GM23338 (cell line): ENCODE data around the gene CORT. TPM values are rescaled to one million over a fixed set of nuclear protein-coding genes. Genes with fewer than 3 reads are reported as not detected.

ENCODE experiments used
- ATAC-seq: fragments of 200-7000 bp; cut with Tn5 transposase; 3 replicates; pipeline ENCODE4 v1.9.1; 2020
- DNase-seq: peaks from one replicate; pipeline ENCODE4 v3.0.0-alpha.2; 2015; ENCODE audit warnings: low spot score
- H2AFZ ChIP-seq: fragments of 200-600 bp; sonication (generic); 2 replicates; pipeline ENCODE4 v1.8.0; 2016; ENCODE audit warnings: antibody characterized with exemption, mild to moderate bottlenecking, moderate library complexity
- H3F3A ChIP-seq: fragments of 200-600 bp; sonication (generic); replicated peaks from 2 replicates; pipeline ENCODE4 v1.8.0; 2017; ENCODE audit warnings: antibody characterized with exemption, mixed run types, low read depth
- H3K27ac ChIP-seq: fragments of 200-600 bp; sonication (generic); 2 replicates; pipeline ENCODE4 v1.6.1; 2016; ENCODE audit warnings: low read depth
- H3K27me3 ChIP-seq: fragments of 200-600 bp; sonication (generic); 2 replicates; pipeline ENCODE4 v1.8.0; 2016; ENCODE audit warnings: mild to moderate bottlenecking, mixed run types, moderate library complexity; ENCODE audit not compliant: insufficient read depth
- H3K36me3 ChIP-seq: fragments of 200-600 bp; sonication (generic); 2 replicates; pipeline ENCODE4 v1.8.0; 2016; ENCODE audit warnings: mild to moderate bottlenecking; ENCODE audit not compliant: insufficient read depth
- H3K4me1 ChIP-seq: fragments of 200-600 bp; sonication (generic); 2 replicates; pipeline ENCODE4 v1.8.0; 2016; ENCODE audit warnings: mild to moderate bottlenecking, moderate library complexity; ENCODE audit not compliant: insufficient read depth
- H3K4me2 ChIP-seq: fragments of 200-600 bp; sonication (generic); 2 replicates; pipeline ENCODE4 v1.7.1; 2017; ENCODE audit warnings: mixed run types
- H3K4me3 ChIP-seq: fragments of 200-600 bp; sonication (generic); 2 replicates; pipeline ENCODE4 v1.6.1; 2016; ENCODE audit warnings: mixed run types
- H3K79me2 ChIP-seq: fragments of 200-600 bp; sonication (generic); replicated peaks from 2 replicates; pipeline ENCODE4 v1.8.0; 2017; ENCODE audit warnings: mild to moderate bottlenecking; ENCODE audit not compliant: insufficient read depth
- H3K9me2 ChIP-seq: fragments of 200-600 bp; sonication (generic); 2 replicates; pipeline ENCODE4 v1.8.0; 2017; ENCODE audit not compliant: insufficient read depth
- H4K20me1 ChIP-seq: fragments of 200-600 bp; sonication (generic); replicated peaks from 2 replicates; pipeline ENCODE4 v1.8.0; 2017; ENCODE audit warnings: mild to moderate bottlenecking; ENCODE audit not compliant: insufficient read depth
- H3K27ac Mint-ChIP-seq: 2 replicates; pipeline ENCODE4 v1.8.0; 2020; ENCODE audit warnings: inconsistent platforms, mild to moderate bottlenecking, moderate library complexity, mixed read lengths
- H3K27me3 Mint-ChIP-seq: 3 replicates; pipeline ENCODE4 v1.8.0; 2022; ENCODE audit warnings: low read depth, mild to moderate bottlenecking, moderate library complexity, mixed read lengths, inconsistent platforms; ENCODE audit not compliant: insufficient read depth, poor library complexity
- H3K36me3 Mint-ChIP-seq: 3 replicates; pipeline ENCODE4 v1.8.0; 2021; ENCODE audit warnings: low read depth, mild to moderate bottlenecking, inconsistent platforms, moderate library complexity, mixed read lengths
- H3K4me1 Mint-ChIP-seq: 3 replicates; pipeline ENCODE4 v1.8.0; 2020; ENCODE audit warnings: mild to moderate bottlenecking, inconsistent platforms, mixed read lengths
- H3K4me3 Mint-ChIP-seq: 3 replicates; pipeline ENCODE4 v1.8.0; 2021; ENCODE audit warnings: moderate library complexity, mild to moderate bottlenecking, inconsistent platforms, mixed read lengths
- H3K9me3 Mint-ChIP-seq: 3 replicates; pipeline ENCODE4 v1.8.0; 2020; ENCODE audit warnings: moderate library complexity, mild to moderate bottlenecking, inconsistent platforms, mixed read lengths
- CREB1 ChIP-seq: fragments of 250-450 bp; sonication (Bioruptor Pico); IDR thresholded peaks from 2 replicates; pipeline ENCODE4 v1.5.0; 2020; ENCODE audit warnings: low read depth, mild to moderate bottlenecking, moderate library complexity
- CTCF ChIP-seq, 2 experiments: fragments of 200-600 bp in 1 of 2; sonication (generic) in 1 of 2; conservative IDR thresholded peaks; 2 replicates each; pipeline versions ENCODE4 v1.5.1 to v1.6.1; 2016 to 2017; ENCODE audit warnings: antibody characterized with exemption in 2 of 2, low read depth in 2 of 2, mild to moderate bottlenecking in 2 of 2, moderate library complexity in 1 of 2
- ETS1 ChIP-seq: IDR thresholded peaks from 2 replicates; pipeline ENCODE4 v1.6.1; 2016; ENCODE audit warnings: antibody characterized with exemption
- EZH2 ChIP-seq: fragments of 200-600 bp; sonication (generic); IDR thresholded peaks from one replicate; pipeline ENCODE4 v1.8.0; 2017; ENCODE audit warnings: antibody characterized with exemption, mild to moderate bottlenecking, low read depth; ENCODE audit not compliant: unreplicated experiment
- EZH2phosphoT487 ChIP-seq: fragments of 200-600 bp; sonication (generic); IDR thresholded peaks from one replicate; pipeline ENCODE4 v1.8.1; 2018; ENCODE audit warnings: antibody characterized with exemption; ENCODE audit not compliant: unreplicated experiment
- JUNB ChIP-seq: IDR thresholded peaks from one replicate; pipeline ENCODE4 v1.6.1; 2016; ENCODE audit warnings: antibody characterized with exemption; ENCODE audit not compliant: unreplicated experiment
- NANOG ChIP-seq: IDR thresholded peaks from 2 replicates; pipeline ENCODE4 v1.6.1; 2016; ENCODE audit warnings: antibody characterized with exemption, borderline replicate concordance
- POLR2AphosphoS5 ChIP-seq: IDR thresholded peaks from 2 replicates; pipeline ENCODE4 v1.6.1; 2016; ENCODE audit warnings: antibody characterized with exemption, low read depth
- REST ChIP-seq: IDR thresholded peaks from one replicate; pipeline ENCODE4 v1.6.1; 2018; ENCODE audit warnings: antibody characterized with exemption; ENCODE audit not compliant: unreplicated experiment
- STAT1 ChIP-seq: IDR thresholded peaks from one replicate; pipeline ENCODE4 v1.6.1; 2016; ENCODE audit warnings: antibody characterized with exemption; ENCODE audit not compliant: unreplicated experiment
- ZNF114 ChIP-seq: fragments of 250-450 bp; sonication (Bioruptor Pico); IDR thresholded peaks from 2 replicates; pipeline ENCODE4 v1.5.0; 2020; ENCODE audit warnings: mild to moderate bottlenecking, moderate library complexity
- ZNF331 ChIP-seq: fragments of 250-450 bp; sonication (Bioruptor Pico); IDR thresholded peaks from 2 replicates; pipeline ENCODE4 v1.5.0; 2020; ENCODE audit warnings: low read depth, mild to moderate bottlenecking, moderate library complexity
- polyA plus RNA-seq: library from polyadenylated mRNA; unstranded; fragments of >200 nt; fragmentation: Nextera tagmentation; extraction: Ambion mirVana; gene quantifications from 2 replicates; pipeline ENCODE4 v1.2.1, GENCODE V29; 2016
- total RNA-seq: library from RNA; depleted of rRNA; stranded (reverse); fragments of >200 nt; shearing (Covaris generic); gene quantifications from 2 replicates; pipeline ENCODE4 v1.2.3, GENCODE V29; 2014

The CORT gene
- total and polyA plus RNA-seq, 2 experiments from 2014 or later = 1.4 TPM; not detected in 1

GRCh38 chr1:10446790-10447422, 2.9 kb upstream of the CORT start:
- Histone ChIP-seq H3K4me1 (peaks cover 19% of the 10 kb centered on the region), H3F3A (0 out of 2 replicates have a peak, but pooled peaks cover 3% of the 10 kb centered on the region), H3K4me3 (no peak overlapping the region), H4K20me1 (no peaks in the 10 kb centered on the region), H3K36me3 (no peaks in the 10 kb centered on the region), H3K9me2 (no peaks in the 10 kb centered on the region), H3K4me2 (no peak overlapping the region), H2AFZ (no peak overlapping the region), H3K79me2 (no peaks in the 10 kb centered on the region), H3K27ac (no peak overlapping the region), H3K27me3 (no peaks in the 10 kb centered on the region)
- DNase-seq (no peak), ATAC-seq (no peak)
- Mint-ChIP-seq H3K4me3 (no peak overlapping the region), H3K36me3 (0 out of 3 replicates have a peak, but pooled peaks cover 5% of the 10 kb centered on the region), H3K27ac (no peak overlapping the region), H3K9me3 (no peaks in the 10 kb centered on the region), H3K27me3 (no peaks in the 10 kb centered on the region), H3K4me1 (peaks cover 24% of the 10 kb centered on the region)
- TF ChIP-seq STAT1 (no peak), ZNF331 (no peak), EZH2phosphoT487 (no peak), NANOG (no peak), CREB1 (CRISPR knock-in tag) (no peak), ZNF114 (CRISPR knock-in tag) (no peak), ETS1 (no peak), POLR2AphosphoS5 (no peak), JUNB (no peak), EZH2 (no peak), REST (no peak), CTCF (conservative IDR thresholded peaks at IDR 0.05; ENCODE audit: low read depth in 2 of 2) (no peak)
